Suprapubic skin (tissue), 4 donors: ENCODE results near the gene EPHB3.

Source experiments
- EP300 ChIP-seq: sonication (generic); formaldehyde crosslinking; IDR thresholded peaks from one replicate; pipeline ENCODE4 v1.6.1; 2017; ENCODE audit warnings: antibody characterized with exemption
- POLR2A ChIP-seq, 2 donors: fragments of 450-650 bp; IDR thresholded peaks; one replicate each; pipeline ENCODE4 v1.6.1; 2017; ENCODE audit warnings: antibody characterized with exemption in 2 of 2, mild to moderate bottlenecking in 2 of 2, moderate library complexity in 2 of 2
- POLR2AphosphoS5 ChIP-seq, 3 donors: sonication (generic); formaldehyde crosslinking; IDR thresholded peaks; one replicate each; pipeline ENCODE4 v1.6.1; 2017; ENCODE audit warnings: antibody characterized with exemption in 3 of 3
- TF ChIP-seq, protein P1 (sequence below), 2 donors: fragments of 200-600 bp in 1 of 2; fragments of 450-650 bp in 1 of 2; sonication (generic) in 1 of 2; IDR thresholded peaks; one replicate each; pipeline ENCODE4 v1.5.1; 2016 to 2019; ENCODE audit warnings: antibody characterized with exemption in 2 of 2, mild to moderate bottlenecking in 1 of 2, moderate library complexity in 1 of 2

DNA sequence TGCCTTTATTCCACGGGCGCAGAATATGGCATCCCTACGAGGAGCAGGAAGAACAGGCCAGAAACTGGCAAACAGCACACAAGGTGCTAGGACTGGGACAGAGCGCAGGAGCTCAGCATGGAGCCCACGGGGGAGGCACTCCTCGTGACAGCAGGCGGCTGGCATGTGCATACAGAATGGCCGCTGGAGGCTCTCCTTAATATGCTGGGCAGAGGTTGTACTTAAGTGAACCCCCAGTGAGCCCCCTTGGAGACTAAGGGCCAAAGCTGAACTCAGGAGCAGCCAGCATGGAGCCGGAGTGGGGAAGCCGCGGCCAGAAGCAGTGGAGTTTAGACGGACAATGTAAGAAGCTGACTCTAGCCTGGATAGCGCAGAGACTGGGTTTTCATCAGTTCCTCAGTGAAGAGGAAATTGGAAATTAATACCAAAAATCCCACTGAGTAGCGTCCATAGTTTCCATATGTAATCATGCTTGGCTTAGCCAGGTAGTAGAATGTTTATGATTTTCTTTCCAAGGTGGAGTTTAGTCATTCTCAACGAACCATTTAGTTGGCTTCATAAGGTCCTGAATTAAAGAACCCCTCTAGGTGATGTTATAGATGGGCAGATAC lies 69.4 kb downstream of the EPHB3 start:
- TF ChIP-seq, protein P1, sequence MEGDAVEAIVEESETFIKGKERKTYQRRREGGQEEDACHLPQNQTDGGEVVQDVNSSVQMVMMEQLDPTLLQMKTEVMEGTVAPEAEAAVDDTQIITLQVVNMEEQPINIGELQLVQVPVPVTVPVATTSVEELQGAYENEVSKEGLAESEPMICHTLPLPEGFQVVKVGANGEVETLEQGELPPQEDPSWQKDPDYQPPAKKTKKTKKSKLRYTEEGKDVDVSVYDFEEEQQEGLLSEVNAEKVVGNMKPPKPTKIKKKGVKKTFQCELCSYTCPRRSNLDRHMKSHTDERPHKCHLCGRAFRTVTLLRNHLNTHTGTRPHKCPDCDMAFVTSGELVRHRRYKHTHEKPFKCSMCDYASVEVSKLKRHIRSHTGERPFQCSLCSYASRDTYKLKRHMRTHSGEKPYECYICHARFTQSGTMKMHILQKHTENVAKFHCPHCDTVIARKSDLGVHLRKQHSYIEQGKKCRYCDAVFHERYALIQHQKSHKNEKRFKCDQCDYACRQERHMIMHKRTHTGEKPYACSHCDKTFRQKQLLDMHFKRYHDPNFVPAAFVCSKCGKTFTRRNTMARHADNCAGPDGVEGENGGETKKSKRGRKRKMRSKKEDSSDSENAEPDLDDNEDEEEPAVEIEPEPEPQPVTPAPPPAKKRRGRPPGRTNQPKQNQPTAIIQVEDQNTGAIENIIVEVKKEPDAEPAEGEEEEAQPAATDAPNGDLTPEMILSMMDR (IDR thresholded peaks at IDR 0.05) = no peak
- no peak for TF ChIP-seq POLR2A (IDR thresholded peaks at IDR 0.05)
- no peak for TF ChIP-seq EP300
- no peak for TF ChIP-seq POLR2AphosphoS5 (IDR thresholded peaks at IDR 0.05)
